ENCODE results near the gene ADAM17.
A peak's percentile ranks its signal among the peaks of the same experiment; 100 is the strongest.
"Not testable (repeated sequence)": the region's sequence is repeated elsewhere in the genome, so short reads cannot be mapped to it uniquely, and the experiment has no call there.

ADAM17 gene

GRCh38 chr2:9519250-9519649 is 36.4 kb downstream of the ADAM17 start:
- DNase-seq (ENCODE audit: low read depth) = no peak

- no peak for DNase-seq (ENCODE audit: low read depth)
Measured at GRCh38 chr2:9518780-9519179, 36.9 kb downstream of the ADAM17 start.

GRCh38 chr2:9518163-9518562 is 37.5 kb downstream of the ADAM17 start:
- no peak for DNase-seq (ENCODE audit: low read depth)

GRCh38 chr2:9517118-9517782 is 38.4 kb downstream of the ADAM17 start:
- DNase-seq (ENCODE audit: low read depth) = no peak

GRCh38 chr2:9513946-9514345 is 41.7 kb downstream of the ADAM17 start:
- DNase-seq (ENCODE audit: low read depth) = not testable (repeated sequence)

GRCh38 chr2:9508931-9509330 is 46.7 kb downstream of the ADAM17 start:
- no peak for DNase-seq (ENCODE audit: low read depth)

- no peak for DNase-seq (ENCODE audit: low read depth)
Measured at GRCh38 chr2:9498210-9498609, 57.4 kb downstream of the ADAM17 start.

- DNase-seq (ENCODE audit: low read depth) = no peak
Measured at GRCh38 chr2:9497017-9497416, 58.6 kb downstream of the ADAM17 start.

GRCh38 chr2:9494081-9494480 is 61.5 kb downstream of the ADAM17 start:
- no peak for DNase-seq (ENCODE audit: low read depth)

- DNase-seq (ENCODE audit: low read depth) = no peak
Measured at GRCh38 chr2:9493478-9493877, 62.2 kb downstream of the ADAM17 start.

- no peak for DNase-seq (ENCODE audit: low read depth)
Measured at GRCh38 chr2:9492927-9493326, 62.7 kb downstream of the ADAM17 start.

- no peak for DNase-seq (ENCODE audit: low read depth)
Measured at GRCh38 chr2:9490789-9491188, 64.8 kb downstream of the ADAM17 start.

GRCh38 chr2:9488583-9489547 is 66.8 kb downstream of the ADAM17 start:
- no peak for DNase-seq (ENCODE audit: low read depth)

- DNase-seq (ENCODE audit: low read depth) = no peak
Measured at GRCh38 chr2:9484533-9484932, 71.1 kb downstream of the ADAM17 start.

- DNase-seq (ENCODE audit: low read depth) = no peak
Measured at GRCh38 chr2:9483107-9483506, 72.5 kb downstream of the ADAM17 start.

- no peak for DNase-seq (ENCODE audit: low read depth)
Measured at GRCh38 chr2:9480157-9480556, 75.5 kb downstream of the ADAM17 start.

- no peak for DNase-seq (ENCODE audit: low read depth)
Measured at GRCh38 chr2:9478526-9478925, 77.1 kb downstream of the ADAM17 start.

GRCh38 chr2:9477914-9478313 is 77.7 kb downstream of the ADAM17 start:
- DNase-seq (ENCODE audit: low read depth) = no peak

GRCh38 chr2:9474361-9475057 is 81.1 kb downstream of the ADAM17 start, which contains the start of gene IAH1:
TSS of gene IAH1 (plus strand) at chr2:9474551. CDS start at chr2:9474567, 16 bp downstream.
- peak; percentile 45 for DNase-seq (ENCODE audit: low read depth)

- peak; percentile 16 for DNase-seq (ENCODE audit: low read depth)
Measured at GRCh38 chr2:9473985-9474360, 81.7 kb downstream of the ADAM17 start.

GRCh38 chr2:9473308-9473984 is 82.2 kb downstream of the ADAM17 start:
- no peak for DNase-seq (ENCODE audit: low read depth)

- DNase-seq (ENCODE audit: low read depth) = no peak
Measured at GRCh38 chr2:9472511-9472910, 83.1 kb downstream of the ADAM17 start.
